GM12875 (cell line): ENCODE data around the gene GPR152.

Source experiments
- H3K4me3 ChIP-seq: one replicate; pipeline ENCODE4 v1.5.1; 2011; ENCODE audit warnings: low read depth, low read length, control low read depth
- CTCF ChIP-seq: IDR thresholded peaks from 2 replicates; pipeline ENCODE4 v1.5.1; 2011; ENCODE audit warnings: low read depth, mild to moderate bottlenecking, control low read depth, inconsistent platforms, low read length, moderate library complexity, borderline replicate concordance; ENCODE audit not compliant: insufficient read depth

Gene GPR152

GRCh38 chr11:67410369-67410831 is 42.1 kb downstream of the GPR152 start:
- TF ChIP-seq CTCF, result no peak
- H3K4me3 ChIP-seq, result no peak overlapping the region

- no peak for TF ChIP-seq CTCF
- peak overlapping the region; percentile 49 for H3K4me3 ChIP-seq
These were observed 42.7 kb downstream of the GPR152 start for GRCh38 chr11:67409781-67410368.

GRCh38 chr11:67409261-67409666 is 43.3 kb downstream of the GPR152 start:
- no peak for TF ChIP-seq CTCF

GRCh38 chr11:67408437-67409200 is 43.9 kb downstream of the GPR152 start:
- no peak for TF ChIP-seq CTCF
- H3K4me3 ChIP-seq, result peak overlapping the region; percentile 34

More at GRCh38 chr11:67409261-67409666, 43.3 kb downstream of the GPR152 start:
- H3K4me3 ChIP-seq, result peak overlapping the region; percentile 49

- no peak for TF ChIP-seq CTCF
- H3K4me3 ChIP-seq, result no peak overlapping the region
These were observed 44.8 kb downstream of the GPR152 start for GRCh38 chr11:67407688-67408163.

GRCh38 chr11:67406969-67407687 is 45.4 kb downstream of the GPR152 start:
- TF ChIP-seq CTCF, result no peak
- no peak overlapping the region for H3K4me3 ChIP-seq
